HCT116 (cell line): ENCODE results near the gene PEX6.

ENCODE experiments used
- MAX ChIP-seq: IDR thresholded peaks from 2 replicates; pipeline ENCODE4 v1.6.1; 2012
- POLR2A ChIP-seq: IDR thresholded peaks from 2 replicates; pipeline ENCODE4 v1.7.0; 2011; ENCODE audit warnings: borderline replicate concordance; ENCODE audit not compliant: insufficient read depth, insufficient read length; ENCODE audit errors: extremely low read depth
- SIN3A ChIP-seq: IDR thresholded peaks from 2 replicates; pipeline ENCODE4 v1.6.1; 2012; ENCODE audit warnings: low read depth

GRCh38 chr6:43009124-43009523 lies 30.1 kb upstream of the PEX6 start:
- TF ChIP-seq SIN3A, result no peak
- TF ChIP-seq POLR2A, result no peak
- no peak for TF ChIP-seq MAX
